ENCODE results near the gene EPB41. TPM values are rescaled to one million over a fixed set of nuclear protein-coding genes. Genes with fewer than 3 reads are reported as not detected.

The EPB41 gene
- total and polyA plus RNA-seq, 2 donors (not counting 3 experiments of a cell fraction or from before 2014, with no cell fraction given) = 22.3 to 45.7 TPM

DNA sequence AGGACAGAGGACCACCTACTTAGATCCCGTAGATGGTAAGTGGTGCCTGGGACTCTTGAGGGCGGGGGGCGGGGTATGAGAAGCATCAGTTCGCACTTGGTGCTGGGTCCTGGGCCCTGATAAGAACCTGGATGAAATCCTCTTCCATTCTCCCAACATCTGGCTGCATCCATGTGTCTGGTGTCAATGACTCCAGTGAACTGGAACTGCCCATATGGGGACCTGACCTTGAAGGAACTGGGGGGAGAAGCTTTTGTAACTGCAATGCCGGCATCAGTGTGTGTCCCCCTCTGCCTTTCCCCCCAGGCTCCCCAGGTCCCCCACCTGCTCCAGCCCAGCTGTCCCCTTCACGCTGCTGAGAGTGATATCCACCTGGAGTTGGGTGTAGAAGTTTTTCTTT, 49.7 kb upstream of the EPB41 start:
- no peaks in the 10 kb centered on the region for H4K20me1 ChIP-seq (replicated peaks; ENCODE audit: control insufficient read depth, extremely low read depth, insufficient read depth, low read length)
- TF ChIP-seq EZH2 (IDR thresholded peaks at IDR 0.05; ENCODE audit: borderline replicate concordance, low read depth, low read length, severe bottlenecking) = no peak
- TF ChIP-seq JUN (IDR thresholded peaks at IDR 0.05; ENCODE audit: borderline replicate concordance, insufficient read depth, insufficient read length, low read depth) = no peak
- TF ChIP-seq POLR2A (IDR thresholded peaks at IDR 0.05; ENCODE audit: low read depth, low read length) = no peak
- TF ChIP-seq, protein P1, sequence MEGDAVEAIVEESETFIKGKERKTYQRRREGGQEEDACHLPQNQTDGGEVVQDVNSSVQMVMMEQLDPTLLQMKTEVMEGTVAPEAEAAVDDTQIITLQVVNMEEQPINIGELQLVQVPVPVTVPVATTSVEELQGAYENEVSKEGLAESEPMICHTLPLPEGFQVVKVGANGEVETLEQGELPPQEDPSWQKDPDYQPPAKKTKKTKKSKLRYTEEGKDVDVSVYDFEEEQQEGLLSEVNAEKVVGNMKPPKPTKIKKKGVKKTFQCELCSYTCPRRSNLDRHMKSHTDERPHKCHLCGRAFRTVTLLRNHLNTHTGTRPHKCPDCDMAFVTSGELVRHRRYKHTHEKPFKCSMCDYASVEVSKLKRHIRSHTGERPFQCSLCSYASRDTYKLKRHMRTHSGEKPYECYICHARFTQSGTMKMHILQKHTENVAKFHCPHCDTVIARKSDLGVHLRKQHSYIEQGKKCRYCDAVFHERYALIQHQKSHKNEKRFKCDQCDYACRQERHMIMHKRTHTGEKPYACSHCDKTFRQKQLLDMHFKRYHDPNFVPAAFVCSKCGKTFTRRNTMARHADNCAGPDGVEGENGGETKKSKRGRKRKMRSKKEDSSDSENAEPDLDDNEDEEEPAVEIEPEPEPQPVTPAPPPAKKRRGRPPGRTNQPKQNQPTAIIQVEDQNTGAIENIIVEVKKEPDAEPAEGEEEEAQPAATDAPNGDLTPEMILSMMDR (IDR thresholded peaks at IDR 0.05; ENCODE audit: extremely low read depth in 1 of 2, insufficient read depth in 1 of 2, low read depth in 1 of 2, low read length in 2 of 2) = no peak
- no peak for TF ChIP-seq MYC (IDR thresholded peaks at IDR 0.05; ENCODE audit: low read depth, low read length)
- TF ChIP-seq FOS (IDR thresholded peaks at IDR 0.05; ENCODE audit: borderline replicate concordance, insufficient read depth, low read length) = no peak
- TF ChIP-seq, protein P2, sequence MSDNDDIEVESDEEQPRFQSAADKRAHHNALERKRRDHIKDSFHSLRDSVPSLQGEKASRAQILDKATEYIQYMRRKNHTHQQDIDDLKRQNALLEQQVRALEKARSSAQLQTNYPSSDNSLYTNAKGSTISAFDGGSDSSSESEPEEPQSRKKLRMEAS (IDR thresholded peaks at IDR 0.05; ENCODE audit: insufficient read depth, insufficient read length) = no peak
- TF ChIP-seq GATA2 (IDR thresholded peaks at IDR 0.05; ENCODE audit: insufficient read depth, insufficient read length, low read depth, low read length) = no peak
- no peak for TF ChIP-seq POLR2AphosphoS5 (IDR thresholded peaks at IDR 0.05; ENCODE audit: insufficient read depth, low read depth, low read length)
- dilution Hi-C loops (cut with MboI; ENCODE audit: extremely low pct_ligation_motif_present, low sequenced_read_pairs) = no loop called here
- no peaks in the 10 kb centered on the region for H3K9me1 ChIP-seq (replicated peaks; ENCODE audit: control insufficient read depth, extremely low read depth, insufficient read depth, low read length)
- H3K27ac ChIP-seq (ENCODE audit: insufficient read depth, low read depth, low read length) = no peak overlapping the region
- DNase-seq (ENCODE audit: low read depth, low spot score) = no peak
- no peak overlapping the region for H3K9ac ChIP-seq (replicated peaks; ENCODE audit: extremely low read depth, insufficient read depth, low read length)
- no peaks in the 10 kb centered on the region for H3K4me1 ChIP-seq (ENCODE audit: control insufficient read depth, extremely low read depth, insufficient read depth, low read length)
- no peaks in the 10 kb centered on the region for H3K27me3 ChIP-seq (ENCODE audit: control insufficient read depth in 2 of 2, insufficient read depth in 2 of 2, low read length in 2 of 2)
- CTCF ChIA-PET = interaction anchor here (1.7 kb wide), 1 partner anchor 12 kb away, joined by 6 read pairs; no protein-coding TSS in a partner anchor
- H3K4me3 ChIP-seq (replicated peaks in 1 of 3; ENCODE audit: insufficient read depth in 1 of 3, low read depth in 1 of 3, low read length in 3 of 3) = no peak overlapping the region
- POLR2A ChIA-PET = no interaction called here
- intact Hi-C loops (cut with micrococcal nuclease) = no loop called here
- H3K79me2 ChIP-seq (ENCODE audit: control insufficient read depth, insufficient read depth, low read length) = no peaks in the 10 kb centered on the region
- H3K9me3 ChIP-seq (replicated peaks; ENCODE audit: control insufficient read depth, insufficient read depth, low read length) = no peaks in the 10 kb centered on the region
- H3K4me2 ChIP-seq (ENCODE audit: insufficient read depth, low read length) = no peak overlapping the region
- BruUV-seq (replicated peaks) = no TSS peak
- H2AFZ ChIP-seq (ENCODE audit: low read depth, low read length) = no peak overlapping the region
- no peak for FAIRE-seq
- H3K36me3 ChIP-seq (ENCODE audit: control insufficient read depth in 2 of 2, extremely low read depth in 1 of 2, insufficient read depth in 2 of 2, low read length in 2 of 2) = no peaks in the 10 kb centered on the region

Measured in endothelial cell of umbilical vein (primary cell).